IMR-90 (cell line): ENCODE data around the gene BMP10.

Experiments
- BHLHE40 ChIP-seq: fragments of 150-350 bp; IDR thresholded peaks from 2 replicates; pipeline ENCODE4 v1.6.1; 2016; ENCODE audit warnings: mild to moderate bottlenecking, low read depth, low read length
- CEBPB ChIP-seq: IDR thresholded peaks from 2 replicates; pipeline ENCODE4 v1.6.1; 2012; ENCODE audit warnings: low read depth, low read length, improper control_type of control experiment
- CTCF ChIP-seq: conservative IDR thresholded peaks from 2 replicates; pipeline ENCODE4 v1.5.1; 2012; ENCODE audit warnings: mild to moderate bottlenecking, low read depth, low read length, improper control_type of control experiment
- ELK1 ChIP-seq: fragments of 150-350 bp; IDR thresholded peaks from 2 replicates; pipeline ENCODE4 v1.6.1; 2016; ENCODE audit warnings: low read depth, mild to moderate bottlenecking, low read length, moderate library complexity, borderline replicate concordance
- FOS ChIP-seq: fragments of 150-350 bp; IDR thresholded peaks from 2 replicates; pipeline ENCODE4 v1.6.1; 2016; ENCODE audit warnings: low read depth, low read length
- MAFK ChIP-seq: IDR thresholded peaks from 2 replicates; pipeline ENCODE4 v1.6.1; 2012; ENCODE audit warnings: low read depth, low read length, improper control_type of control experiment
- MAZ ChIP-seq: IDR thresholded peaks from 2 replicates; pipeline ENCODE4 v1.6.1; 2012; ENCODE audit warnings: low read depth, mild to moderate bottlenecking, low read length, improper control_type of control experiment, moderate library complexity, borderline replicate concordance
- MXI1 ChIP-seq: IDR thresholded peaks from 2 replicates; pipeline ENCODE4 v1.6.1; 2012; ENCODE audit warnings: low read depth, mild to moderate bottlenecking, low read length, moderate library complexity, borderline replicate concordance
- NFE2L2 ChIP-seq: fragments of 150-350 bp; IDR thresholded peaks from 2 replicates; pipeline ENCODE4 v1.6.1; 2016; ENCODE audit warnings: low read depth, mild to moderate bottlenecking, low read length
- POLR2A ChIP-seq: IDR thresholded peaks from 2 replicates; pipeline ENCODE4 v1.6.1; 2012; ENCODE audit warnings: mild to moderate bottlenecking, low read depth, low read length
- RAD21 ChIP-seq: IDR thresholded peaks from 2 replicates; pipeline ENCODE4 v1.6.1; 2012; ENCODE audit warnings: low read length, improper control_type of control experiment
- RCOR1 ChIP-seq: IDR thresholded peaks from 2 replicates; pipeline ENCODE4 v1.6.1; 2012; ENCODE audit warnings: mild to moderate bottlenecking, low read length, improper control_type of control experiment; ENCODE audit not compliant: insufficient replicate concordance
- RFX5 ChIP-seq: IDR thresholded peaks from 2 replicates; pipeline ENCODE4 v1.8.0; 2012; ENCODE audit warnings: low read depth, mild to moderate bottlenecking, low read length, moderate library complexity
- USF2 ChIP-seq: fragments of 150-350 bp; IDR thresholded peaks from 2 replicates; pipeline ENCODE4 v1.6.1; 2017; ENCODE audit warnings: mild to moderate bottlenecking, antibody characterized with exemption, low read length, low read depth

GRCh38 chr2:68915393-68915792 lies 44.2 kb upstream of the BMP10 start:
- TF ChIP-seq USF2 (no peak), NFE2L2 (no peak), POLR2A (no peak), CEBPB (no peak), CTCF (no peak), RCOR1 (no peak), ELK1 (no peak), MXI1 (no peak), RFX5 (no peak), FOS (no peak), MAFK (no peak), BHLHE40 (no peak), MAZ (no peak), RAD21 (no peak)
